HEK293 (cell line): ENCODE results near the gene TNIP1.
A peak's percentile ranks its signal among the peaks of the same experiment; 100 is the strongest.

Source experiments
- CTCF ChIA-PET: fragments of 350-600 bp; formaldehyde crosslinking; extraction: SDS; loops from one replicate; lab custom pipeline; 2021; ENCODE audit warnings: antibody characterized with exemption; lab: Yijun Ruan, JAX
- POLR2A ChIA-PET: fragments of 300-600 bp; formaldehyde crosslinking; extraction: SDS; loops from one replicate; lab custom pipeline; 2020; ENCODE audit warnings: antibody characterized with exemption, inconsistent platforms; lab: Yijun Ruan, JAX
- H3K27ac ChIP-seq: fragments of 200-500 bp; sonication (Bioruptor generic); 2 replicates; pipeline ENCODE4 v1.5.1; 2014; ENCODE audit warnings: low read depth, low read length, control low read depth, inconsistent platforms; ENCODE audit errors: extremely low read depth
- H3K36me3 ChIP-seq, 2 experiments: fragments of 200-500 bp in 1 of 2; sonication (Bioruptor generic) in 1 of 2; 1 replicate in 1 of 2; 2 replicates in 1 of 2; pipeline ENCODE4 v1.5.1; 2014 to 2017; ENCODE audit warnings: inconsistent platforms in 2 of 2, low read length in 2 of 2; ENCODE audit not compliant: control insufficient read depth in 2 of 2, insufficient read depth in 1 of 2
- H3K4me1 ChIP-seq: fragments of 200-500 bp; sonication (Bioruptor generic); 2 replicates; pipeline ENCODE4 v1.5.1; 2014; ENCODE audit warnings: mild to moderate bottlenecking, low read length, inconsistent platforms; ENCODE audit not compliant: control insufficient read depth, insufficient read depth
- H3K4me3 ChIP-seq: 2 replicates; pipeline ENCODE4 v1.5.1; 2011; ENCODE audit warnings: low read depth, mild to moderate bottlenecking, control low read depth, low read length, moderate library complexity
- H3K9me3 ChIP-seq: fragments of 200-500 bp; sonication (Bioruptor generic); 2 replicates; pipeline ENCODE4 v1.5.1; 2014; ENCODE audit warnings: low read depth, low read length, inconsistent platforms; ENCODE audit not compliant: control insufficient read depth, insufficient read depth
- CTCF ChIP-seq: fragments of 450-650 bp; formaldehyde crosslinking; IDR thresholded peaks from 2 replicates; pipeline ENCODE4 v1.5.1; 2016; ENCODE audit warnings: missing biosample characterization, missing genetic modification characterization
- GLIS1 ChIP-seq: fragments of 450-650 bp; formaldehyde crosslinking; IDR thresholded peaks from 2 replicates; pipeline ENCODE4 v1.5.1; 2016; ENCODE audit warnings: missing biosample characterization, missing genetic modification characterization
- KLF17 ChIP-seq: fragments of 450-650 bp; formaldehyde crosslinking; IDR thresholded peaks from 2 replicates; pipeline ENCODE4 v1.5.1; 2016; ENCODE audit warnings: missing biosample characterization, missing genetic modification characterization
- ZBTB48 ChIP-seq: fragments of 450-650 bp; formaldehyde crosslinking; IDR thresholded peaks from 2 replicates; pipeline ENCODE4 v1.5.1; 2016; ENCODE audit warnings: missing biosample characterization, missing genetic modification characterization
- ZNF121 ChIP-seq: fragments of 450-650 bp; formaldehyde crosslinking; IDR thresholded peaks from 2 replicates; pipeline ENCODE4 v1.5.1; 2016; ENCODE audit warnings: missing biosample characterization, missing genetic modification characterization
- ZNF16 ChIP-seq: fragments of 450-650 bp; formaldehyde crosslinking; IDR thresholded peaks from 2 replicates; pipeline ENCODE4 v1.5.1; 2016; ENCODE audit warnings: low read depth, missing biosample characterization, missing genetic modification characterization
- ZNF169 ChIP-seq: fragments of 450-650 bp; formaldehyde crosslinking; IDR thresholded peaks from 2 replicates; pipeline ENCODE4 v1.5.1; 2016; ENCODE audit warnings: missing biosample characterization, missing genetic modification characterization
- ZNF214 ChIP-seq: fragments of 450-650 bp; formaldehyde crosslinking; IDR thresholded peaks from 2 replicates; pipeline ENCODE4 v1.5.1; 2017; ENCODE audit warnings: missing biosample characterization, mild to moderate bottlenecking, missing genetic modification characterization, borderline replicate concordance
- ZNF366 ChIP-seq: fragments of 450-650 bp; formaldehyde crosslinking; conservative IDR thresholded peaks from 2 replicates; pipeline ENCODE4 v1.5.1; 2016; ENCODE audit warnings: missing biosample characterization, missing genetic modification characterization
- ZNF561 ChIP-seq: fragments of 450-650 bp; IDR thresholded peaks from 2 replicates; pipeline ENCODE4 v1.5.1; 2018; ENCODE audit warnings: missing biosample characterization, missing genetic modification characterization, borderline replicate concordance
- ZNF596 ChIP-seq: fragments of 450-650 bp; IDR thresholded peaks from 2 replicates; pipeline ENCODE4 v1.5.0; 2018; ENCODE audit warnings: missing biosample characterization, mild to moderate bottlenecking, missing genetic modification characterization, moderate library complexity
- ZNF621 ChIP-seq: fragments of 450-650 bp; formaldehyde crosslinking; IDR thresholded peaks from 2 replicates; pipeline ENCODE4 v1.5.1; 2017; ENCODE audit warnings: missing biosample characterization, missing genetic modification characterization
- ZNF654 ChIP-seq: fragments of 450-650 bp; formaldehyde crosslinking; IDR thresholded peaks from 2 replicates; pipeline ENCODE4 v1.5.1; 2016; ENCODE audit warnings: low read depth, missing biosample characterization, missing genetic modification characterization
- ZNF837 ChIP-seq: fragments of 450-650 bp; formaldehyde crosslinking; IDR thresholded peaks from 2 replicates; pipeline ENCODE4 v1.5.1; 2016; ENCODE audit warnings: missing biosample characterization, missing genetic modification characterization
- ZSCAN23 ChIP-seq: fragments of 450-650 bp; formaldehyde crosslinking; IDR thresholded peaks from 2 replicates; pipeline ENCODE4 v1.5.1; 2016; ENCODE audit warnings: missing biosample characterization, missing genetic modification characterization
- ZSCAN30 ChIP-seq: fragments of 450-650 bp; IDR thresholded peaks from 2 replicates; pipeline ENCODE4 v1.5.1; 2018; ENCODE audit warnings: missing biosample characterization, mild to moderate bottlenecking, missing genetic modification characterization, moderate library complexity
- ZXDB ChIP-seq: fragments of 450-650 bp; formaldehyde crosslinking; IDR thresholded peaks from 2 replicates; pipeline ENCODE4 v1.5.1; 2016; ENCODE audit warnings: missing biosample characterization, missing genetic modification characterization
- TF ChIP-seq, protein P1 (sequence below): fragments of 450-650 bp; formaldehyde crosslinking; IDR thresholded peaks from 2 replicates; pipeline ENCODE4 v1.5.1; 2016; ENCODE audit warnings: missing biosample characterization, missing genetic modification characterization
- TF ChIP-seq, protein P2 (sequence below): fragments of 450-650 bp; formaldehyde crosslinking; conservative IDR thresholded peaks from 2 replicates; pipeline ENCODE4 v1.5.1; 2016; ENCODE audit warnings: low read depth, missing biosample characterization, missing genetic modification characterization

Gene TNIP1

DNA sequence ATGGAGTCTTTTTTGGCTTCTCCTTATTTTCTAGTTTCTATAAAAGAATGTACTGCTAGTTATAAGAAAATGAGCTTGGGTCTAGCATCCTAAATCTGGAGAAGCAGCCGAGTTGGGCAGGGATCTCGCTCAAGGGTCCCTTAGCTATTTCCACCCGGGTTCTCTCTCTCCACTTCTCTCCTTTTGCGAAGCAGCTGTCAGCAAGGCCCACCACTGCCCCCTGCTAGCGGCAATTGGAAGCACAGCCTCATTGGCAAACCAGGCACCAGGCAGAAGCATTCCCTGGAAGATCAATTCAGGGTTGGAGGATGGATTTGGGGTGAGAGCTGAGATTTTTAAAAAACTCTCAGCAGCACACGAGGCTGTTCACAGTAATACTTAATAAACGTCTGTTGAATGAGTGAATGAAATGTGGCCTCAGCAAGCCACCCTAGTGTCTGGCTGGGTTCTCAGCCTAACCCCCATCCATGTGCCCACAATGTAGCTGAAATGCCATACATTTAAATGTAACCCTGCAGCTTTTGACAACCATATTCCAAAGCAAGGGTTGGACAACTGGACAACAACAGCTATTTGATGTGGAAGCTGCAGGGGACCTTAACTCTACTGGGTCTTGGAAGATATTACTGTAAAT lies 34.6 kb upstream of the TNIP1 start:
- CTCF ChIA-PET, result interaction anchor here (0.5 to 8.9 kb wide), 57 partner anchors 10 to 357 kb away, joined by 3 to 247 read pairs (median 5); partner anchors contain the start of genes ANXA6, DCTN4, GPX3 and TNIP1
- Histone ChIP-seq H3K4me3 (no peak overlapping the region), H3K4me1 (no peaks in the 10 kb centered on the region), H3K9me3 (no peaks in the 10 kb centered on the region), H3K36me3 (peaks cover 9 to 68% of the 10 kb centered on the region in 2 experiments; a peak in 2 of 3 replicates), H3K27ac (no peak overlapping the region)
- TF ChIP-seq ZNF654 (tag by site-specific recombination) (peak; percentile 45; the same call in 1 of the 2 replicates), ZNF214 (tag by site-specific recombination) (no peak), ZSCAN23 (tag by site-specific recombination) (no peak), ZNF837 (tag by site-specific recombination) (no peak), ZSCAN30 (tag by site-specific recombination) (0 out of 2 replicates have a peak, but pooled peaks have one; percentile 51), ZNF169 (tag by site-specific recombination) (no peak), KLF17 (tag by site-specific recombination) (no peak), ZNF621 (tag by site-specific recombination) (no peak), ZNF16 (no peak), GLIS1 (tag by site-specific recombination) (no peak), CTCF (tag by site-specific recombination) (peak; percentile 54), ZBTB48 (tag by site-specific recombination) (peak; percentile 80), ZNF596 (tag by site-specific recombination) (peak; percentile 75; the same call in 1 of the 2 replicates), ZNF121 (tag by site-specific recombination) (peak; percentile 77), ZXDB (tag by site-specific recombination) (no peak), ZNF366 (tag by site-specific recombination) (peak; percentile 37; the same call in 1 of the 2 replicates), ZNF561 (tag by site-specific recombination) (0 out of 2 replicates have a peak, but pooled peaks have one; percentile 18)
- TF ChIP-seq, protein P1, sequence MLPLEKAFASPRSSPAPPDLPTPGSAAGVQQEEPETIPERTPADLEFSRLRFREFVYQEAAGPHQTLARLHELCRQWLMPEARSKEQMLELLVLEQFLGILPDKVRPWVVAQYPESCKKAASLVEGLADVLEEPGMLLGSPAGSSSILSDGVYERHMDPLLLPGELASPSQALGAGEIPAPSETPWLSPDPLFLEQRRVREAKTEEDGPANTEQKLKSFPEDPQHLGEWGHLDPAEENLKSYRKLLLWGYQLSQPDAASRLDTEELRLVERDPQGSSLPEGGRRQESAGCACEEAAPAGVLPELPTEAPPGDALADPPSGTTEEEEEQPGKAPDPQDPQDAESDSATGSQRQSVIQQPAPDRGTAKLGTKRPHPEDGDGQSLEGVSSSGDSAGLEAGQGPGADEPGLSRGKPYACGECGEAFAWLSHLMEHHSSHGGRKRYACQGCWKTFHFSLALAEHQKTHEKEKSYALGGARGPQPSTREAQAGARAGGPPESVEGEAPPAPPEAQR (tag by site-specific recombination), result no peak
- TF ChIP-seq, protein P2, sequence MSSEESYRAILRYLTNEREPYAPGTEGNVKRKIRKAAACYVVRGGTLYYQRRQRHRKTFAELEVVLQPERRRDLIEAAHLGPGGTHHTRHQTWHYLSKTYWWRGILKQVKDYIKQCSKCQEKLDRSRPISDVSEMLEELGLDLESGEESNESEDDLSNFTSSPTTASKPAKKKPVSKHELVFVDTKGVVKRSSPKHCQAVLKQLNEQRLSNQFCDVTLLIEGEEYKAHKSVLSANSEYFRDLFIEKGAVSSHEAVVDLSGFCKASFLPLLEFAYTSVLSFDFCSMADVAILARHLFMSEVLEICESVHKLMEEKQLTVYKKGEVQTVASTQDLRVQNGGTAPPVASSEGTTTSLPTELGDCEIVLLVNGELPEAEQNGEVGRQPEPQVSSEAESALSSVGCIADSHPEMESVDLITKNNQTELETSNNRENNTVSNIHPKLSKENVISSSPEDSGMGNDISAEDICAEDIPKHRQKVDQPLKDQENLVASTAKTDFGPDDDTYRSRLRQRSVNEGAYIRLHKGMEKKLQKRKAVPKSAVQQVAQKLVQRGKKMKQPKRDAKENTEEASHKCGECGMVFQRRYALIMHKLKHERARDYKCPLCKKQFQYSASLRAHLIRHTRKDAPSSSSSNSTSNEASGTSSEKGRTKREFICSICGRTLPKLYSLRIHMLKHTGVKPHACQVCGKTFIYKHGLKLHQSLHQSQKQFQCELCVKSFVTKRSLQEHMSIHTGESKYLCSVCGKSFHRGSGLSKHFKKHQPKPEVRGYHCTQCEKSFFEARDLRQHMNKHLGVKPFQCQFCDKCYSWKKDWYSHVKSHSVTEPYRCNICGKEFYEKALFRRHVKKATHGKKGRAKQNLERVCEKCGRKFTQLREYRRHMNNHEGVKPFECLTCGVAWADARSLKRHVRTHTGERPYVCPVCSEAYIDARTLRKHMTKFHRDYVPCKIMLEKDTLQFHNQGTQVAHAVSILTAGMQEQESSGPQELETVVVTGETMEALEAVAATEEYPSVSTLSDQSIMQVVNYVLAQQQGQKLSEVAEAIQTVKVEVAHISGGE, result no peak
- POLR2A ChIA-PET, result interaction anchor here (0.8 to 1.2 kb wide), 3 partner anchors 11 to 113 kb away, joined by 3 to 4 read pairs (median 3); partner anchors contain the start of gene TNIP1
